Thyroid gland (tissue), 4 donors: ENCODE results near the gene NFATC2. TPM values are rescaled to one million over a fixed set of nuclear protein-coding genes. Genes with fewer than 3 reads are reported as not detected.

ENCODE experiments used
- DNase-seq, 2 donors: peaks; one replicate each; pipeline ENCODE4 v3.0.0-alpha.2; 2019
- H3K27ac ChIP-seq, 3 donors: fragments of 200-600 bp; sonication (generic); 1 replicate in 2 of 3; 2 replicates in 1 of 3; pipeline ENCODE4 v1.5.1; 2016 to 2019; ENCODE audit warnings: mild to moderate bottlenecking in 1 of 3, moderate library complexity in 1 of 3
- H3K27me3 ChIP-seq: fragments of 200-600 bp; sonication (generic); one replicate; pipeline ENCODE4 v1.5.1; 2019
- H3K36me3 ChIP-seq, 2 donors: fragments of 200-600 bp; sonication (generic); one replicate each; pipeline ENCODE4 v1.5.1; 2016 to 2019
- H3K4me1 ChIP-seq, 2 donors: fragments of 200-600 bp; sonication (generic); one replicate each; pipeline ENCODE4 v1.5.1; 2017 to 2019
- H3K4me3 ChIP-seq, 3 donors: fragments of 200-600 bp; sonication (generic); replicated peaks in 1 of 3; 1 replicate in 2 of 3; 2 replicates in 1 of 3; pipeline ENCODE4 v1.5.1; 2016; ENCODE audit warnings: mild to moderate bottlenecking in 1 of 3
- H3K9me3 ChIP-seq: fragments of 200-600 bp; sonication (generic); one replicate; pipeline ENCODE4 v1.5.1; 2017
- POLR2A ChIP-seq, 2 donors: fragments of 450-650 bp; IDR thresholded peaks; one replicate each; pipeline ENCODE4 v1.6.1; 2017; ENCODE audit warnings: antibody characterized with exemption in 2 of 2, mild to moderate bottlenecking in 2 of 2, moderate library complexity in 1 of 2
- WGBS, 2 donors: methylation state at CpG; one replicate each; pipeline ENCODE4 v1.1.5; 2017; 5-methylcytosine and 5-hydroxymethylcytosine counted together
- intact Hi-C: fragments of 100-400 bp; cut with DNase I; formaldehyde crosslinking; loops from one replicate; pipeline ENCODE4 v1.15.1; 2023
- total RNA-seq, 4 donors: library from RNA; depleted of rRNA; stranded (reverse); fragments of >200 nt; gene quantifications; one replicate each; pipeline ENCODE4 v1.2.3, GENCODE V29; 2016
- TF ChIP-seq, protein P1 (sequence below), 6 experiments: fragments of 200-600 bp in 3 of 6; fragments of 450-650 bp in 3 of 6; sonication (generic) in 3 of 6; IDR thresholded peaks; one replicate each; pipeline ENCODE4 v1.5.1; 2016 to 2019; ENCODE audit warnings: antibody characterized with exemption in 6 of 6, mild to moderate bottlenecking in 2 of 6, inconsistent platforms in 1 of 6, moderate library complexity in 1 of 6

The NFATC2 gene
- total RNA-seq, 4 donors from 2014 or later: 7.5 to 12.6 (median 8.5) TPM

DNA sequence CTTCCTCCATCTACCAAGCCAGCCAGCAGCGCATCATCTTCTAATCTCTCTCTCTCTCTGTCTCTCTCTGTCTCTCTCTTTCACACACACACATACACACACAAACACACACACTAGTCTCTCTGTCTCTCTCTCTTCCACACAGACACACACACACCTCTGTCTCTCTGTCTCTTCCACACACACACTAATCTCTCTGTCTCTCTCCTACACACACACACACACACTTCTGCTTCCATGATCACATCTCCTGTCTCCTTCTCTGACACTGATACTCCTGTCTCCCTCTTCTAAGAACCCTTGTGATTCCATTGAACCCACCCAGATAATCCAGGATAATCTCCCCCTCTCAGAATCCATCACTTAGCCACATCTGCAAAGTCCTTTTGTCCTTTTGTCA lies 181.3 kb downstream of the NFATC2 start:
- WGBS, 2 donors: 90 to 92% methylated on average over 1 of the region's 1 CpG
- Histone ChIP-seq H3K36me3 (no peaks in the 10 kb centered on the region), H3K9me3 (no peaks in the 10 kb centered on the region), H3K4me3 (no peak overlapping the region), H3K27me3 (no peaks in the 10 kb centered on the region), H3K27ac (no peak overlapping the region), H3K4me1 (no peaks in the 10 kb centered on the region)
- intact Hi-C loops: no loop called here
- no peak for DNase-seq
- TF ChIP-seq POLR2A (IDR thresholded peaks at IDR 0.05): no peak
- TF ChIP-seq, protein P1, sequence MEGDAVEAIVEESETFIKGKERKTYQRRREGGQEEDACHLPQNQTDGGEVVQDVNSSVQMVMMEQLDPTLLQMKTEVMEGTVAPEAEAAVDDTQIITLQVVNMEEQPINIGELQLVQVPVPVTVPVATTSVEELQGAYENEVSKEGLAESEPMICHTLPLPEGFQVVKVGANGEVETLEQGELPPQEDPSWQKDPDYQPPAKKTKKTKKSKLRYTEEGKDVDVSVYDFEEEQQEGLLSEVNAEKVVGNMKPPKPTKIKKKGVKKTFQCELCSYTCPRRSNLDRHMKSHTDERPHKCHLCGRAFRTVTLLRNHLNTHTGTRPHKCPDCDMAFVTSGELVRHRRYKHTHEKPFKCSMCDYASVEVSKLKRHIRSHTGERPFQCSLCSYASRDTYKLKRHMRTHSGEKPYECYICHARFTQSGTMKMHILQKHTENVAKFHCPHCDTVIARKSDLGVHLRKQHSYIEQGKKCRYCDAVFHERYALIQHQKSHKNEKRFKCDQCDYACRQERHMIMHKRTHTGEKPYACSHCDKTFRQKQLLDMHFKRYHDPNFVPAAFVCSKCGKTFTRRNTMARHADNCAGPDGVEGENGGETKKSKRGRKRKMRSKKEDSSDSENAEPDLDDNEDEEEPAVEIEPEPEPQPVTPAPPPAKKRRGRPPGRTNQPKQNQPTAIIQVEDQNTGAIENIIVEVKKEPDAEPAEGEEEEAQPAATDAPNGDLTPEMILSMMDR (IDR thresholded peaks at IDR 0.05): no peak

DNA sequence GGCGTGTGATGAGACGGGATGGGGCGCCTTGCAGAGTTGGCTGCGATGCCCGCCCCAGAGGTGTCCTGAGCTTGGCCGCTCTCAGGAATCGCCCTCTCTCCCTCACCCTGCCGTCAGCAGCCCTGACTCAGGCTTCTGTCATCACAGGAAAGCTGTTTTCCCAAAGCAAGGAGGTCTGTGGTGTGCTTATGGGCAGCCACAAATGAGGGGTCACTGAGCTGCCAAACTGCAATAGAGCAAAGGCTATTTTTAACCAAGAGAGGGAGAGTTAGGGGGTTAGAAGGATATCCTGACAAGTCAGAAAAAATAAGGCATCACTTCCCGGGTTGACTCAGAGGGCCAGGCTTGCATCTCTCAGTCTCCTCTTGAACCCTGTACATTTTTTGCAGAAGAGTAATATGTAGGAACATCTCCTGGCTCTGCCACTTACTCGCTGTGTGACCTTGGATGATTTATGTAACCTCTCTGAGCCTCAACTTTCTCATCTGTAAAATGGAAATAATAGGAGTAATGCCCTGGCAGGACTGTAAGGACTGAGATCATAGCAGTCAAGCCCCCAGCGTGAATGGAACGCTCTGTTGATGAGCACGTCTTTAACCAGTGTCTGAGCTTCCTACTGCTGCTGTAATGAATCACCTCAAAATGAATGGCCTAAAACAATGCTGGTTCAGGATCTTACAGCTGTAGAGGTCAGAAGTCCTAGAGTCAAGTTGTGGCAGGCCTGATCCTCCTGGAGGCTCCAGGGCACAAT lies 181.9 kb downstream of the NFATC2 start:
- no peaks in the 10 kb centered on the region for H3K9me3 ChIP-seq
- no peaks in the 10 kb centered on the region for H3K27me3 ChIP-seq
- intact Hi-C loops: no loop called here
- TF ChIP-seq POLR2A (IDR thresholded peaks at IDR 0.05): no peak
- TF ChIP-seq, protein P1 (IDR thresholded peaks at IDR 0.05): no peak
- WGBS, 2 donors: 75 to 85% methylated on average over 13 of the region's 13 CpGs
- no peak overlapping the region for H3K4me3 ChIP-seq
- no peak overlapping the region for H3K27ac ChIP-seq
- DNase-seq: no peak
- H3K4me1 ChIP-seq: no peaks in the 10 kb centered on the region
- H3K36me3 ChIP-seq: no peaks in the 10 kb centered on the region

DNA sequence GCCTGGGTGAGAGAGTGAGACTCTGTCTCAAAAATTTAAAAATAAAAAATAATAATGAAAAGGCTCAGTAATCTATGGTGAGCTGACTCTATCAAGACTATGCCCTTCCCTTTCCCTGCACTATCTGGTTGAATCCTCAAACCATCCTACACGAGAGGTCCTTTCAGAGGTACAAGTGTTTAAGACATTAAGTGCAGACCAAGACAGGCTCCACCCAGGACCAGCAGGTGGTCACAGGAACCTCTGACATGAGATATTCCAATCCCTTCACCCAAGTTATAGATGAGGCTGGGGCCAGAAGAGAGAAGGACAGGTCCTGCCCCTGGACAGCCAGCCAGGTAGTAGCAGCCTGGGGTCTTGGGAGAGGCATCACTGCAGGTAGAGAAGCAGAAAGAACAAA lies 182.6 kb downstream of the NFATC2 start:
- Histone ChIP-seq H3K4me1 (no peaks in the 10 kb centered on the region), H3K27ac (no peak overlapping the region), H3K9me3 (no peaks in the 10 kb centered on the region), H3K4me3 (no peak overlapping the region), H3K36me3 (no peaks in the 10 kb centered on the region), H3K27me3 (no peaks in the 10 kb centered on the region)
- 60 to 73% methylated on average over 1 of the region's 1 CpG for WGBS, 2 donors
- intact Hi-C loops: no loop called here
- DNase-seq: no peak
- no peak for TF ChIP-seq POLR2A (IDR thresholded peaks at IDR 0.05)
- TF ChIP-seq, protein P1 (IDR thresholded peaks at IDR 0.05): no peak

DNA sequence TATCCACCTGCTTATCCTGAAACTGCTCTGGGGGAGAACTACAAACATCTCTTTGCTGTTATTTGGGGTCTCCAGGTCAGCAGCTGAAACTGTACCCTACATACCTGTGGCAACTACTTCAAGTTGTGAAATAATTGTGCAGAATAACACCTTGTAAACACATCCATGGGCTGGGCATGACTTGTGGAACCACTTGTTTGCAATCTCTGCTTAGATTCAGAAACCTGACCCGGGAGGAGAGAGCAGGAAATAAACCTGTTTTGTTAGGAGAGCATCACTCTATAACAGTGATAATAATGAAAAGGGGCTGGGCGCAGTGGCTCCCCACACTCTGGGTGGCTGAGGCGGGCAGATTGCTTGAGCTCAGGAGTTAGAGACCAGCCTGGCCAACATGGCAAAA lies 183.1 kb downstream of the NFATC2 start:
- WGBS, 2 donors: 70 to 82% methylated on average over 3 of the region's 3 CpGs
- Histone ChIP-seq H3K27ac (no peak overlapping the region), H3K9me3 (no peaks in the 10 kb centered on the region), H3K4me1 (peaks cover 0 to 4% of the 10 kb centered on the region in 2 donors), H3K27me3 (no peaks in the 10 kb centered on the region), H3K36me3 (no peaks in the 10 kb centered on the region), H3K4me3 (no peak overlapping the region)
- TF ChIP-seq POLR2A (IDR thresholded peaks at IDR 0.05): no peak
- TF ChIP-seq, protein P1 (IDR thresholded peaks at IDR 0.05): no peak
- intact Hi-C loops: no loop called here
- no peak for DNase-seq

DNA sequence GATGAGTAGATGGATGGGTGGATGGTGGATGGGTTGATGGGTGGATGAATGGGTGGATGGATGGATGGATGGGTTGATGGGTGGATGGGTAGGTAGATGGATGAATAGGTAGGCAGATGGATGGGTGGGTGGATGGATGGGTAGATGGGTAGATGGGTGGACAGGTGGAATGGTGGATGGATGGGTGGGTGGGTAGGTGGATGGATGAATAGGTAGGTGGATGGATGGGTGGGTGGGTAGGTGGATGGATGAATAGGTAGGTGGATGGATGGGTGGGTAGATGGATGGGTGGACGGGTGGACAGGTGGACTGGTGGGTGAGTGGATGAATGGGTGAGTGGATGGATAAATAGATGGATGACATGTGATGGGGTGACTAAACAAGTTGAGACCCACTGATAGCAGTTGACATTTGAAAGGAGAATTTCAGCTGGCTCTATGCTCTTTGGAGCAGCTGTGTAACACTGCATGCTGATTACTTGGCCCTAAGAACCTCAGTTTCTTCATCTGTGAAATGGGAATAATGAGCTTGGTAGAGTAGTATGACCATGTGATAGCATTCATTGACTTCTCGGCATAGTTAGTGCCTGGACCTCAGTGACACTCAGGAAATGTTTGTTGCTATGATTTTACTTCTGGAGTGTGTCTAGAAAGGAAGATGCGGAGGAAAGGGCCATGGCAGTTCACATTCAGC lies 184.3 kb downstream of the NFATC2 start:
- intact Hi-C loops: no loop called here
- DNase-seq: no peak
- 87 to 90% methylated on average over 3 of the region's 3 CpGs for WGBS, 2 donors
- Histone ChIP-seq H3K9me3 (no peaks in the 10 kb centered on the region), H3K27ac (no peak overlapping the region), H3K4me3 (no peak overlapping the region), H3K27me3 (no peaks in the 10 kb centered on the region), H3K4me1 (peaks cover 0 to 5% of the 10 kb centered on the region in 2 donors), H3K36me3 (no peaks in the 10 kb centered on the region)
- TF ChIP-seq, protein P1 (IDR thresholded peaks at IDR 0.05): no peak
- TF ChIP-seq POLR2A (IDR thresholded peaks at IDR 0.05): no peak
